Testis (tissue), 2 donors: ENCODE results near the gene ACSL4.

Experiments used
- POLR2A ChIP-seq: fragments of 450-650 bp; IDR thresholded peaks from one replicate; pipeline ENCODE4 v1.6.1; 2017; ENCODE audit warnings: antibody characterized with exemption, mild to moderate bottlenecking, moderate library complexity
- TF ChIP-seq, protein P1 (sequence below), 3 experiments: fragments of 450-650 bp in 2 of 3; fragments of 200-600 bp in 1 of 3; sonication (generic) in 1 of 3; IDR thresholded peaks; one replicate each; pipeline ENCODE4 v1.5.1; 2016 to 2019; ENCODE audit warnings: antibody characterized with exemption in 3 of 3, mild to moderate bottlenecking in 2 of 3, moderate library complexity in 1 of 3

- TF ChIP-seq, protein P1, sequence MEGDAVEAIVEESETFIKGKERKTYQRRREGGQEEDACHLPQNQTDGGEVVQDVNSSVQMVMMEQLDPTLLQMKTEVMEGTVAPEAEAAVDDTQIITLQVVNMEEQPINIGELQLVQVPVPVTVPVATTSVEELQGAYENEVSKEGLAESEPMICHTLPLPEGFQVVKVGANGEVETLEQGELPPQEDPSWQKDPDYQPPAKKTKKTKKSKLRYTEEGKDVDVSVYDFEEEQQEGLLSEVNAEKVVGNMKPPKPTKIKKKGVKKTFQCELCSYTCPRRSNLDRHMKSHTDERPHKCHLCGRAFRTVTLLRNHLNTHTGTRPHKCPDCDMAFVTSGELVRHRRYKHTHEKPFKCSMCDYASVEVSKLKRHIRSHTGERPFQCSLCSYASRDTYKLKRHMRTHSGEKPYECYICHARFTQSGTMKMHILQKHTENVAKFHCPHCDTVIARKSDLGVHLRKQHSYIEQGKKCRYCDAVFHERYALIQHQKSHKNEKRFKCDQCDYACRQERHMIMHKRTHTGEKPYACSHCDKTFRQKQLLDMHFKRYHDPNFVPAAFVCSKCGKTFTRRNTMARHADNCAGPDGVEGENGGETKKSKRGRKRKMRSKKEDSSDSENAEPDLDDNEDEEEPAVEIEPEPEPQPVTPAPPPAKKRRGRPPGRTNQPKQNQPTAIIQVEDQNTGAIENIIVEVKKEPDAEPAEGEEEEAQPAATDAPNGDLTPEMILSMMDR (IDR thresholded peaks at IDR 0.05), result no peak
- no peak for TF ChIP-seq POLR2A
Observed at GRCh38 chrX:109714340-109714958, 18.6 kb downstream of the ACSL4 start.
